ENCODE results near the gene C22orf39. TPM values are rescaled to one million over a fixed set of nuclear protein-coding genes. Genes with fewer than 3 reads are reported as not detected.

Gene C22orf39
- total and polyA plus RNA-seq, 10 of the 15 experiments (the other 5 are each of a cell fraction or from before 2014, with no cell fraction given): 6.7 to 47.0 (median 26.5) TPM

DNA sequence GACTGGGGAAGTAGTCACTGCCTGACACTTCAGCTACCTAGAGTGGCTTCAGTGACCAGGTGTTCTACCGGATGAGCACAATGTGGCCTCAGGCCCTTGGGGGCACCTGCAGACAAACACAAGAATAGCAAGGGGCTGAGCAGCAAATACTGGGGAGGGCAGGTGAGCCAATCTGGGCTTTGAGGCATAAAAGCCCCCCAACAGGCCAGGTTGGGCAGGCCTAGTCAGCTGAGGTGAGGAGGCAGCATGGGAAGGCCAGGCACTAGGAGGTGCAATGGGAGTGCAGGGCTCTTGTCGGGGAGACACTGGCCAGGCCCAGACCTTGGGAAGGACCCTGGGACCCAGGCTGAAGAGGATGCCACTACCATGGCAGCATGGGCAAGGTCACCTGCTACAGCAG lies 22.5 kb upstream of the C22orf39 start:
- Histone ChIP-seq H3K4me1 (ENCODE audit: control insufficient read depth, insufficient read depth, low read length) (no peaks in the 10 kb centered on the region), H3K79me2 (ENCODE audit: control insufficient read depth, insufficient read depth, low read length) (no peaks in the 10 kb centered on the region; the same call in none of the 2 replicates), H3K27ac (ENCODE audit: control insufficient read depth, insufficient read depth) (no peak overlapping the region), H4K20me1 (ENCODE audit: control insufficient read depth, insufficient read depth) (peaks cover 2% of the 10 kb centered on the region; the same call in 1 of the 2 replicates), H3K9me3 (replicated peaks; ENCODE audit: control insufficient read depth, insufficient read depth, low read length) (no peaks in the 10 kb centered on the region), H3K4me2 (ENCODE audit: control insufficient read depth, insufficient read depth) (no peak overlapping the region), H3K36me3 (ENCODE audit: control insufficient read depth in 2 of 2, insufficient read depth in 2 of 2, low read length in 1 of 2) (peaks cover 44 to 45% of the 10 kb centered on the region in 2 experiments), H3K4me3 (no peak overlapping the region), H3K9ac (ENCODE audit: control insufficient read depth, insufficient read depth, low read length) (no peak overlapping the region), H3K27me3 (replicated peaks in 1 of 2; ENCODE audit: control insufficient read depth in 2 of 2, insufficient read depth in 2 of 2, low read length in 1 of 2) (no peaks in the 10 kb centered on the region), H2AFZ (ENCODE audit: control insufficient read depth, low read depth, low read length) (no peak overlapping the region)
- in situ Hi-C loops (cut with MboI) (no loop called here), intact Hi-C loops (cut with micrococcal nuclease; ENCODE audit: unreplicated experiment) (loop anchor here (10.0 kb wide), 2 partner anchors 165 to 175 kb away; partner anchors contain the start of gene CLTCL1)
- RAD21 ChIA-PET (ENCODE audit: unreplicated experiment): no interaction called here
- no peak for ATAC-seq
- no peak for FAIRE-seq
- POLR2A ChIA-PET: no interaction called here
- BruUV-seq (replicated peaks): no TSS peak
- DNase-seq (ENCODE audit: low read depth, low spot score): no peak
- TF ChIP-seq CEBPB (IDR thresholded peaks at IDR 0.05; ENCODE audit: borderline replicate concordance in 1 of 2, low read depth in 2 of 2, low read length in 2 of 2) (no peak), STAT1 (conservative IDR thresholded peaks at IDR 0.05) (no peak), MXI1 (IDR thresholded peaks at IDR 0.05; ENCODE audit: low read depth, low read length) (no peak), TARDBP (IDR thresholded peaks at IDR 0.05; ENCODE audit: borderline replicate concordance) (no peak), ZNF217 (IDR thresholded peaks at IDR 0.05) (no peak)
- TF ChIP-seq, protein P1, sequence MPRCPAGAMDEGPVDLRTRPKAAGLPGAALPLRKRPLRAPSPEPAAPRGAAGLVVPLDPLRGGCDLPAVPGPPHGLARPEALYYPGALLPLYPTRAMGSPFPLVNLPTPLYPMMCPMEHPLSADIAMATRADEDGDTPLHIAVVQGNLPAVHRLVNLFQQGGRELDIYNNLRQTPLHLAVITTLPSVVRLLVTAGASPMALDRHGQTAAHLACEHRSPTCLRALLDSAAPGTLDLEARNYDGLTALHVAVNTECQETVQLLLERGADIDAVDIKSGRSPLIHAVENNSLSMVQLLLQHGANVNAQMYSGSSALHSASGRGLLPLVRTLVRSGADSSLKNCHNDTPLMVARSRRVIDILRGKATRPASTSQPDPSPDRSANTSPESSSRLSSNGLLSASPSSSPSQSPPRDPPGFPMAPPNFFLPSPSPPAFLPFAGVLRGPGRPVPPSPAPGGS (IDR thresholded peaks at IDR 0.05; ENCODE audit: borderline replicate concordance, insufficient read depth, low read depth, low read length, poor library complexity, severe bottlenecking): no peak
- TF ChIP-seq, protein P2, sequence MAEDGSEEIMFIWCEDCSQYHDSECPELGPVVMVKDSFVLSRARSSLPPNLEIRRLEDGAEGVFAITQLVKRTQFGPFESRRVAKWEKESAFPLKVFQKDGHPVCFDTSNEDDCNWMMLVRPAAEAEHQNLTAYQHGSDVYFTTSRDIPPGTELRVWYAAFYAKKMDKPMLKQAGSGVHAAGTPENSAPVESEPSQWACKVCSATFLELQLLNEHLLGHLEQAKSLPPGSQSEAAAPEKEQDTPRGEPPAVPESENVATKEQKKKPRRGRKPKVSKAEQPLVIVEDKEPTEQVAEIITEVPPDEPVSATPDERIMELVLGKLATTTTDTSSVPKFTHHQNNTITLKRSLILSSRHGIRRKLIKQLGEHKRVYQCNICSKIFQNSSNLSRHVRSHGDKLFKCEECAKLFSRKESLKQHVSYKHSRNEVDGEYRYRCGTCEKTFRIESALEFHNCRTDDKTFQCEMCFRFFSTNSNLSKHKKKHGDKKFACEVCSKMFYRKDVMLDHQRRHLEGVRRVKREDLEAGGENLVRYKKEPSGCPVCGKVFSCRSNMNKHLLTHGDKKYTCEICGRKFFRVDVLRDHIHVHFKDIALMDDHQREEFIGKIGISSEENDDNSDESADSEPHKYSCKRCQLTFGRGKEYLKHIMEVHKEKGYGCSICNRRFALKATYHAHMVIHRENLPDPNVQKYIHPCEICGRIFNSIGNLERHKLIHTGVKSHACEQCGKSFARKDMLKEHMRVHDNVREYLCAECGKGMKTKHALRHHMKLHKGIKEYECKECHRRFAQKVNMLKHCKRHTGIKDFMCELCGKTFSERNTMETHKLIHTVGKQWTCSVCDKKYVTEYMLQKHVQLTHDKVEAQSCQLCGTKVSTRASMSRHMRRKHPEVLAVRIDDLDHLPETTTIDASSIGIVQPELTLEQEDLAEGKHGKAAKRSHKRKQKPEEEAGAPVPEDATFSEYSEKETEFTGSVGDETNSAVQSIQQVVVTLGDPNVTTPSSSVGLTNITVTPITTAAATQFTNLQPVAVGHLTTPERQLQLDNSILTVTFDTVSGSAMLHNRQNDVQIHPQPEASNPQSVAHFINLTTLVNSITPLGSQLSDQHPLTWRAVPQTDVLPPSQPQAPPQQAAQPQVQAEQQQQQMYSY (CRISPR knock-in tag; IDR thresholded peaks at IDR 0.05): no peak
- WGBS (ENCODE audit: insufficient coverage, insufficient replicate concordance, low lambda C conversion rate, missing lambda C conversion rate): 78% methylated on average over 2 of the region's 2 CpGs
- SMC1A ChIA-PET (ENCODE audit: uncharacterized antibody, unreplicated experiment): no interaction called here
- CTCF ChIA-PET: no interaction called here
